Ovary (tissue), 9 donors: ENCODE measurements around the gene EPN1. TPM values are rescaled to one million over a fixed set of nuclear protein-coding genes. Genes with fewer than 3 reads are reported as not detected.
A peak's percentile ranks its signal among the peaks of the same experiment; 100 is the strongest.

Experiments used
- DNase-seq, 5 donors: peaks; one replicate each; pipeline ENCODE4 v3.0.0-alpha.2; 2019 to 2020
- H3K27ac ChIP-seq, 2 donors: fragments of 200-600 bp; one replicate each; pipeline versions ENCODE4 v1.5.1 to v1.8.0; 2019 to 2022
- H3K27me3 ChIP-seq: fragments of 200-600 bp; one replicate; pipeline ENCODE4 v1.8.0; 2022
- H3K36me3 ChIP-seq: fragments of 200-600 bp; sonication (generic); one replicate; pipeline ENCODE4 v1.5.1; 2019
- H3K4me1 ChIP-seq: one replicate; pipeline ENCODE4 v1.8.1; 2013; ENCODE audit warnings: mild to moderate bottlenecking, moderate library complexity; ENCODE audit not compliant: insufficient read depth
- H3K4me3 ChIP-seq: fragments of 200-600 bp; sonication (generic); one replicate; pipeline ENCODE4 v1.5.1; 2017
- H3K9me3 ChIP-seq, 2 donors: fragments of 200-600 bp in 1 of 2; sonication (generic) in 1 of 2; one replicate each; pipeline versions ENCODE4 v1.5.1 to v1.8.1; 2013 to 2019; ENCODE audit warnings: mild to moderate bottlenecking in 1 of 2, moderate library complexity in 1 of 2
- CTCF ChIP-seq, 3 donors: fragments of 450-650 bp in 2 of 3; fragments of 200-600 bp in 1 of 3; IDR thresholded peaks; one replicate each; pipeline versions ENCODE4 v1.5.1 to v1.8.0; 2016 to 2022; ENCODE audit warnings: antibody characterized with exemption in 3 of 3, mild to moderate bottlenecking in 1 of 3
- EP300 ChIP-seq: sonication (generic); formaldehyde crosslinking; IDR thresholded peaks from one replicate; pipeline ENCODE4 v1.6.1; 2017; ENCODE audit warnings: antibody characterized with exemption
- POLR2A ChIP-seq: fragments of 450-650 bp; IDR thresholded peaks from one replicate; pipeline ENCODE4 v1.6.1; 2017; ENCODE audit warnings: antibody characterized with exemption, mild to moderate bottlenecking, moderate library complexity
- WGBS, 3 donors: extraction: QIAGEN DNeasy Blood & Tissue Kit in 1 of 3; methylation state at CpG; one replicate each; pipeline versions ENCODE4 v1.1.5 to v1.1.7; 2013 to 2017; 5-methylcytosine and 5-hydroxymethylcytosine counted together
- intact Hi-C, 4 donors: fragments of 100-400 bp; cut with DNase I; formaldehyde crosslinking; loops; one replicate each; pipeline versions ENCODE4 v1.11.0 to v1.15.1; 2022 to 2023
- polyA plus RNA-seq, 2 donors: library from polyadenylated mRNA; stranded (reverse); fragments of 200-250 nt in 1 of 2; fragments of 350-450 nt in 1 of 2; fragmentation: Illumina TruSeq in 1 of 2; extraction: RNeasy Lipid Tissue Mini Kit (QIAGEN cat#74804) in 1 of 2; gene quantifications; one replicate each; pipeline ENCODE4 v1.2.3, GENCODE V29; 2013 to 2014
- total RNA-seq, 7 donors: library from RNA; depleted of rRNA in 2 of 7; stranded (reverse); fragments of >200 nt in 2 of 7; fragmentation: NEBNext Ultra II Directional in 3 of 7; extraction: Animal tissue kit (Norgen Biotek cat#: 25700) in 3 of 7; gene quantifications; one replicate each; pipeline versions ENCODE4 v1.1.0 to v1.2.4, GENCODE V29; 2016 to 2023
- donor health status: DM: no; HTN: no; CAD: no; lungs with moderate emphysema.
- donor health status: DM: no; HTN: no; CAD: no.
- donor health status: Bipolar disorder and iron deficiency.
- donor health status: DM: yes; HTN: yes; CAD: no.
- donor health status: DM: no; HTN: no; CAD: no.
- donor health status: DM: yes; HTN: yes; CAD: no.

Gene EPN1
- total and polyA plus RNA-seq, 9 donors, result 11.0 to 187 (median 116) TPM

GRCh38 chr19:55680339-55681130, 5.5 kb downstream of the EPN1 start:
- Histone ChIP-seq H3K36me3 (no peaks in the 10 kb centered on the region), H3K27ac (peak overlapping the region; percentile 38 to 57)
- 55 to 74% (median 67%) methylated on average over 20 of the region's 20 CpGs for WGBS, 3 donors

GRCh38 chr19:55681131-55682092, 6.4 kb downstream of the EPN1 start:
- intact Hi-C loops, result no loop called here
- WGBS, 3 donors, result 10 to 47% (median 16%) methylated on average over 9 of the region's 9 CpGs
- TF ChIP-seq EP300, result no peak
- no peak for TF ChIP-seq CTCF (IDR thresholded peaks at IDR 0.05)
- TF ChIP-seq POLR2A, result no peak
- Histone ChIP-seq H3K4me1 (peaks cover 24% of the 10 kb centered on the region), H3K4me3 (no peak overlapping the region), H3K36me3 (no peaks in the 10 kb centered on the region), H3K27ac (peak overlapping the region in 1 of 2 donors; percentile 57), H3K9me3 (no peaks in the 10 kb centered on the region), H3K27me3 (no peaks in the 10 kb centered on the region)
- DNase-seq, result peak; percentile 55 to 76 (median 69)

More at GRCh38 chr19:55680339-55681130, 5.5 kb downstream of the EPN1 start:
- H3K4me1 ChIP-seq, result peaks cover 27% of the 10 kb centered on the region
- intact Hi-C loops, result no loop called here
- no peak for TF ChIP-seq POLR2A
- no peak for TF ChIP-seq EP300
- H3K27me3 ChIP-seq, result no peaks in the 10 kb centered on the region
- peak in 1 of 5 donors; percentile 25 for DNase-seq
- no peak overlapping the region for H3K4me3 ChIP-seq
- H3K9me3 ChIP-seq, result no peaks in the 10 kb centered on the region

GRCh38 chr19:55683449-55684261, 8.6 kb downstream of the EPN1 start:
- Histone ChIP-seq H3K36me3 (no peaks in the 10 kb centered on the region), H3K4me1 (peaks cover 18% of the 10 kb centered on the region)

More at GRCh38 chr19:55683449-55684261, 8.6 kb downstream of the EPN1 start:
- H3K27ac ChIP-seq, result no peak overlapping the region
- no peaks in the 10 kb centered on the region for H3K27me3 ChIP-seq
- intact Hi-C loops, result no loop called here
- no peak overlapping the region for H3K4me3 ChIP-seq
- 83 to 88% (median 87%) methylated on average over 22 of the region's 22 CpGs for WGBS, 3 donors
- TF ChIP-seq CTCF (IDR thresholded peaks at IDR 0.05), result no peak
- no peak for TF ChIP-seq EP300
- TF ChIP-seq POLR2A, result no peak
- no peak for DNase-seq
- H3K9me3 ChIP-seq, result no peaks in the 10 kb centered on the region
